ENCODE results near the gene DDX18.
A peak's percentile ranks its signal among the peaks of the same experiment; 100 is the strongest.

DNA sequence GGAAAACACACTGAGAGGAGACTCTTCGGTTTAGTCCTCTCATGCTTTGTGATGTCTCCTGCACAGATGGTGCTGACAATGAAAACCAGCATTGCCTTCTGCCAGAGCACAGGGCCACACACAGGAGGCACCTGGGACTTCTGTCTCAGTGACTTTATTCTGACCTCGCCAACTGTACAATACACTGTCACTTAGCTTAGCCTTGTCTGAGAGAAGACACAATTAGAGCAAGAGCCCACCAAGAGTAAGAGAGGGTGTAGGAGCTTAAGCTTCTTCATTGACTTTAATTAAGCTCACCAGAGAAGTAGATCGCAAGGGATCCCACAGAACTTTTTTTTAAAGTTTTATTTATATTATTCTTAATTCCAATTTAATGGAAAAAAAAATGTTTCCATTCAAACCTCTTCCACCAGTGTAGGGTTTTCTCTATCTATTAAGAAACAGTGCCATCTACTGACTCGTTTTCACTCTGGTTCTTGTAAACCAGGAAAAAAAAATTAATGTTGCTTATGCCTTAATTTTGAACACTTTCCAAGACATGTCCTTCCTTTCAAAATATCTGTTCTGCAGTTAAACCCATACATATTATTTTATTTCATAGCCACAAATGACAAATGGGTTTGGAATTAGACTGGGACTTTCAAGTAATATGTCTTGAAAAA is 42.4 kb upstream of the DDX18 start:
- TF ChIP-seq, protein P1, sequence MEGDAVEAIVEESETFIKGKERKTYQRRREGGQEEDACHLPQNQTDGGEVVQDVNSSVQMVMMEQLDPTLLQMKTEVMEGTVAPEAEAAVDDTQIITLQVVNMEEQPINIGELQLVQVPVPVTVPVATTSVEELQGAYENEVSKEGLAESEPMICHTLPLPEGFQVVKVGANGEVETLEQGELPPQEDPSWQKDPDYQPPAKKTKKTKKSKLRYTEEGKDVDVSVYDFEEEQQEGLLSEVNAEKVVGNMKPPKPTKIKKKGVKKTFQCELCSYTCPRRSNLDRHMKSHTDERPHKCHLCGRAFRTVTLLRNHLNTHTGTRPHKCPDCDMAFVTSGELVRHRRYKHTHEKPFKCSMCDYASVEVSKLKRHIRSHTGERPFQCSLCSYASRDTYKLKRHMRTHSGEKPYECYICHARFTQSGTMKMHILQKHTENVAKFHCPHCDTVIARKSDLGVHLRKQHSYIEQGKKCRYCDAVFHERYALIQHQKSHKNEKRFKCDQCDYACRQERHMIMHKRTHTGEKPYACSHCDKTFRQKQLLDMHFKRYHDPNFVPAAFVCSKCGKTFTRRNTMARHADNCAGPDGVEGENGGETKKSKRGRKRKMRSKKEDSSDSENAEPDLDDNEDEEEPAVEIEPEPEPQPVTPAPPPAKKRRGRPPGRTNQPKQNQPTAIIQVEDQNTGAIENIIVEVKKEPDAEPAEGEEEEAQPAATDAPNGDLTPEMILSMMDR (IDR thresholded peaks at IDR 0.05 in 8 of 11, conservative IDR thresholded peaks at IDR 0.05 in 3 of 11): peak in 3 of 11 experiments; percentile 12 to 26 (median 15)
- no peak for TF ChIP-seq POLR2AphosphoS5 (IDR thresholded peaks at IDR 0.05)
- no peak for TF ChIP-seq POLR2A (IDR thresholded peaks at IDR 0.05)
